ENCODE results near the gene OVAAL.

The OVAAL gene

GRCh38 chr1:180571060-180571831 lies 12.5 kb downstream of the OVAAL start:
- no peak for DNase-seq (ENCODE audit: low read depth)

DNA sequence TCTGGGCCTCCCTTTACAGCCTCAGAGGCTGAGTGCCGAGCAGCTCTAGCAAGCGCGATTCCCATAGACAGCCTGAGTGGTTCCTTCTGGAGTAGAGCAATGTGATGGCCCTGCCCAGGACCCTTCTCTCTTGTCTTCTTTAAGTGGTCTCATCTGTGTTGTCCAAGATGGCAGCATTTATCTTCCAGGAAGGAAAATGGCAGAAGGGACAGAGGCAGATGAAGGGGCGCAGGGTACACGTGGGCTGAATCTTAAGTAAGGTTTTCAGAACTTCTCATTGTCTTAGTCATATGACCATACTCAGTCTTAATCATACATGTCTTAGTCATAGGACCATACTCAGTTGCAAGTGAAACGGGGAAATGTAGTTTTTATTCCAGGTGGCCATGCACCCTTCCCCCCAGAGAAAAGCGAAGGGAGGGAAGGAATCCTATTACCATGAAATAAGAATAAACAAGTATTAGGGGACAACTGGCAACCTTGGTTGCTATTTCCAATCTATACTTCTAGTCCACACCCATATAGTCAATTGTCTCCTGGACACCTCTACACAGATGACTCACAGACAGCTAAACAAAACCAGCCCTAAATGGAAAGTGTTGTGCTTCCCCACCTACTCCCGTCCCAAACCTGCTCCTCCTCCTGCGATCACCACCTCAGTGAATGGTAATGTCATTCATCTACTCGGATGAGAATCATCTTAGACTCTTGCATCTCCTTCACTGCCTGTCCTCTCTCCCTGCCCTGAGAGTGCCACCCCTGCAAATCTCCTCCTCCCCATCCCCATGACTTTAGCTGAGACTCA lies 13.3 kb downstream of the OVAAL start:
- no peak for DNase-seq (ENCODE audit: low read depth)

GRCh38 chr1:180572760-180573159 lies 14.0 kb downstream of the OVAAL start:
- no peak for DNase-seq (ENCODE audit: low read depth)

DNA sequence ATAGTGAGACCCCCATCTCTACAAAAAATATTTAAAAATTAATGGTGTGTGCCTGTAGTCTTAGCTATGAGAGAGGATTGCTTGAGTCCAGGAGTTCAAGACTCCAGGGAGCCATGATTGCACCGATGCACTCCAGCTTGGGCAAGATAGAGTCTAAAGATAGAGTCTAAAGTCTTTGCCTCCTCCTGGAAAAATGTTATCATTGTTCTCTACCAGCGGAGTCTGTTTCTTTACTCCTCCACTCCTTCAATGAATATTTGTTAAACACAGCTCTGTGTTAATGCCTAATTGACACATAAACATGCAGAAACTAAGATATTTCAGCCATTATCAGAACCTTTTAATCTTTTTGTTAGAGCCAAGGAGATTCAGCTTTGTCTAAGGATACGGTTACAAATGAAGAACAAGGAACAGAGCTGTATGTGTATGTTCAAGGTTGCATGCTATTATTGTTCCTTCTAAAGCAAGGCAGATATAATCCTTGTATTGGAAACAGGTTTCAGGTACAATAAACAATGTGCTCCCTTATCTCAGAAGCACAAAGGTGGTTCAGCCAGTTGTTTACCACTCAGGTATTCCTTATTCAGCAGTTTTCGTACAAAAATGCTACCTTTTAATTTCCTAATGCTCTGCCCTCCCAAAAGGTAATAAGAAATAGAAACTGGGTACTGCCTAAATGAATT lies 15.4 kb downstream of the OVAAL start:
- DNase-seq (ENCODE audit: low read depth), result no peak

DNA sequence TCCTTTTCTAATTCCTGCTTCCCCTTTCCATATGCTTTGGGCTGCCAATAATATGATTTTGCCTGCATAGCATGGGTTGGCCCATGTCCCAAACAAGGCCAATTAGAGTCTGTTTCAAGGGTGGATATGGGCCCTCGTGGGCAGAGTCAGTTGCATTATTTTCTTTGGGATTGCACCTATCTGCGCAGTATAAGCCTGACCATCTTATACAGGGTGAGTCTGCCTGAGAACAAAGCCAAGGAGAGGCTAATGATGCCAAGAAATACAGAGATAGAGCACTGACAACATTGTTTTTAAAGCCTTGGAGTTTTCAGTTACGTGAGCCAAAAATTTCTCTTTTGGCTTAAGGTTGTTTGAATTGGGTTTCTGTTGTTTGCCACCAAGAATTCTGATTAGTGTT lies 18.6 kb downstream of the OVAAL start:
- no peak for DNase-seq (ENCODE audit: low read depth)

DNA sequence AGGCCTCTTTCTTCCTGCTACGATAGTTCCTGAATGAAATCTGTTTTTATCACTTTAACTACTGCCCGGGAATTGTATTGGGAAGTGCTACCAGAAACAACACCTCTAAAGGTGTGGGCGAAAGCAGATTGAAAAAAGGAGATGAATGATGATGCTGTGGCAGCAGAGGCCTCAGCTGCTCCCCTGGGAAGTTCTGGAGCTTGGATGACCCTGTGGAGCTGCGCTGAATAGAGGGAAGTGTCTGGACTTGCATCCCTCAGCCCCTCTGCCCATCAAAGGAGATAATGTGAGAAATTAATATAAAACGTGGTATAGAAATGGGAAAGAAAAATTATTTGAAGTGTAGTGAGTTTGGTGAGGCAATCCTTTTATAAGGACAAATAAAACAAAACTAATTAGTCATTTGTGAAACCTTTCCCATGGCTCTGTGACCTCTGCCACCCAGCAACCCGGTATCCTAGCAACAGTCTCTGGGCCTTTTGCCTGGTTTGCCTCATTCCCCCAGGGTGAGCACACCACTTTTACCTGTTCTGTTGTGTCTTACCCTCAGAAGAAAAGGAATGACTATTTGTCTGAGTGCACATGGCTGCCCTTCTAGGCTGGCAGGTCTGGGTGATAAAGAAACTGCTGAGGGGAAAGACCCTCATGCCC lies 21.3 kb downstream of the OVAAL start:
- no peak for DNase-seq (ENCODE audit: low read depth)

GRCh38 chr1:180581635-180582039 lies 22.9 kb downstream of the OVAAL start:
- DNase-seq (ENCODE audit: low read depth), result no peak

- no peak for DNase-seq (ENCODE audit: low read depth)
Observed at GRCh38 chr1:180584869-180585268, 26.1 kb downstream of the OVAAL start.

GRCh38 chr1:180585994-180586359 lies 27.2 kb downstream of the OVAAL start:
- no peak for DNase-seq (ENCODE audit: low read depth)

GRCh38 chr1:180586671-180587155 lies 27.9 kb downstream of the OVAAL start:
- no peak for DNase-seq (ENCODE audit: low read depth)

- no peak for DNase-seq (ENCODE audit: low read depth)
Observed at GRCh38 chr1:180588121-180588520, 29.4 kb downstream of the OVAAL start.

DNA sequence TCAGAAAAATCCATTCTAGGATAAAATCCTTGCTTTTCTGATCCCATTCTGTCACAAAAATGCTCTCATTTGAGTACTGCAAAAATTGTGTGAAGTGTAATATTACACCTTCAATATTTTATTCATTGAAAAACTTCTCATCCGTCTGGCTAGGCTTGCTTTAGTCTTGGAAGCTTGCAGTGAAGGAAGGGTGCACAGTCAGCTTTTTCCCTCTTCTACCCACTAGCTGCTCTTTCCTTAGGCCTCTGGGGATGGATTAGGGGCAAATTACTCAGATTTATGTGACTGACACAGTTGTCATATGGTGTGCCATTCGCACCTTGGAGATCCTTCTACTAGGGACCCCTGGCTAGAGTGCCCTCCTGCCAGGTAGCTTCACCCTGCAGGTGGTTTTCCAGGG lies 32.1 kb downstream of the OVAAL start:
- no peak for DNase-seq (ENCODE audit: low read depth)

- DNase-seq (ENCODE audit: low read depth), result no peak
Observed at GRCh38 chr1:180593382-180593781, 34.6 kb downstream of the OVAAL start.

- DNase-seq (ENCODE audit: low read depth), result no peak
Observed at GRCh38 chr1:180594723-180595122, 36.0 kb downstream of the OVAAL start.

DNA sequence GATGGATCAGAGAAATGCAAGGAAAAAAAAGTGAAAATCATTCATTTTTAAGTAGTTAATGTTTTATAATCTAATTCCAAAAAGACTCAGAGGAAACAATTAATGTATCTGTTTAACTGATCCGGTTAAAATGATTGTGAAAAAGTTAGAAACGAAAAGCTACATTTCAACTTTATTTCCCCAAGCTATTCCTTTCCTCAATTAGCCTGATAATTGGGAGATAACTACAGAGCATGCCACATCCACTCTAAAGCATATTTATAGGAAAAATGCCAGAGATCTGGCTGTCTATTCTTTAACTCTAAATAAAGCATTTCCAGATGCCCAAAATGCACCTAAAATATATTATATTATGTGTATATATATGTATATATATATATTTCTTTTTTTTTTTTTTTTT lies 37.2 kb downstream of the OVAAL start:
- no peak for DNase-seq (ENCODE audit: low read depth)

DNA sequence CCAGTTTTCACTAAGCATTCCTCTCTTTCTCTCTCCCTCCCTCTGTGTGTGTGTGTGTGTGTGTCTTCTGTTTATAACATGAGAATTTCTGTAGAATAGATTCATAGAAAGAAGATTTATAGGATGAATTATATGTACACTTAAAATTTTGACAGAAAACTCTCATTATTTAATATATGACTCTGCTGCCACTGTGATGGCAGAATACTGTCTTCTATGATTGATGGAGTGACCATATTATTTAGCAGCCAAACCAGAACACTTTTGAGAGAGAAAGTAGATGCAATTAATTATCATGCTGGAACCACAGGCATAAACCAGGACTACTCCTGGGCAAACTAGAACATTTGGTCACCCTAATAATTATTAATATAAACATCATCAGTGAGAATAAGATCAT lies 38.8 kb downstream of the OVAAL start:
- no peak for DNase-seq (ENCODE audit: low read depth)

- DNase-seq (ENCODE audit: low read depth), result no peak
Observed at GRCh38 chr1:180598333-180598974, 39.7 kb downstream of the OVAAL start.

DNA sequence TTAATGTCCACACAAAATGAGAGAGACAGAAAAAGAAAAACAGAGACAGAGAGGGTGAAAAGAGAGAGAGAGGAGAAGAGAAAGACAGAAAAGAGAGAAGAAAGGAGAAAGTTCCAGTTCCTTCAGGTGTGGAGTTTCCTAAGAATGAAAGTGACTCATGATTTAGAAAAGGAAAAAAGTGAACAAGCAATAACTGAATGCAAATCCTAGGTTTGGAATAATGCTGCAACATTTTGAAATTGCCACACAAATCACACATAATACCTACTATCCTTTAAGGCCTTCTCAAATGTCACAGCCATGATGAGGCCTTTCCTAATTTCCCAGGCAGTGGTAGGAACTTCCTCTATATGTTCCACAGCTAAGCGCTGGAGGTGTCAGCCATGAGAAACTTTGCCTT lies 41.6 kb downstream of the OVAAL start:
- DNase-seq (ENCODE audit: low read depth), result no peak

GRCh38 chr1:180601512-180601911 lies 42.7 kb downstream of the OVAAL start:
- no peak for DNase-seq (ENCODE audit: low read depth)

GRCh38 chr1:180603223-180603849 lies 44.6 kb downstream of the OVAAL start:
- no peak for DNase-seq (ENCODE audit: low read depth)

- no peak for DNase-seq (ENCODE audit: low read depth)
Observed at GRCh38 chr1:180603850-180604226, 45.1 kb downstream of the OVAAL start.
